Mucosa of descending colon (tissue), 3 donors: ENCODE measurements around the gene TALDO1. TPM values are rescaled to one million over a fixed set of nuclear protein-coding genes. Genes with fewer than 3 reads are reported as not detected.
A peak's percentile ranks its signal among the peaks of the same experiment; 100 is the strongest.

ENCODE experiments used
- ATAC-seq: fragments of 200-7000 bp; cut with Tn5 transposase; one replicate; pipeline ENCODE4 v1.9.1; 2020; ENCODE audit warnings: mild to moderate bottlenecking, moderate library complexity
- DNase-seq, 3 donors: peaks; one replicate each; pipeline ENCODE4 v3.0.0-alpha.2; 2020
- H3K36me3 ChIP-seq: fragments of 200-600 bp; one replicate; pipeline ENCODE4 v1.8.0; 2021; ENCODE audit warnings: low read depth, mild to moderate bottlenecking
- H3K4me1 ChIP-seq: fragments of 200-600 bp; one replicate; pipeline ENCODE4 v1.8.0; 2021; ENCODE audit warnings: low read depth, mild to moderate bottlenecking
- H3K4me3 ChIP-seq: fragments of 200-600 bp; one replicate; pipeline ENCODE4 v1.8.0; 2021; ENCODE audit warnings: mild to moderate bottlenecking
- H3K9me3 ChIP-seq: fragments of 200-600 bp; one replicate; pipeline ENCODE4 v1.8.0; 2021; ENCODE audit warnings: mild to moderate bottlenecking
- intact Hi-C, 2 donors: fragments of 100-400 bp; cut with DNase I in 1 of 2; cut with micrococcal nuclease in 1 of 2; formaldehyde crosslinking; loops; one replicate each; pipeline versions ENCODE4 v1.11.0 to v1.11.1; 2022; cut with DNase I, micrococcal nuclease
- total RNA-seq, 3 donors: library from RNA; stranded (reverse); fragmentation: NEBNext Ultra II Directional in 2 of 3; extraction: Animal tissue kit (Norgen Biotek cat#: 25700) in 2 of 3; gene quantifications; one replicate each; pipeline versions ENCODE4 v1.2.1 to v1.2.4, GENCODE V29; 2021 to 2023
- TF ChIP-seq, protein P1 (sequence below): fragments of 200-600 bp; IDR thresholded peaks from one replicate; pipeline ENCODE4 v1.8.0; 2022; ENCODE audit warnings: antibody characterized with exemption, mild to moderate bottlenecking
- donor health status: DM: no; HTN: no; CAD: no; lungs with moderate emphysema.
- donor health status: DM: no; HTN: no; CAD: no.
- donor health status: DM: no; HTN: yes; CAD: no.

Gene TALDO1
- total RNA-seq, 3 donors from 2014 or later = 101 to 158 (median 128) TPM

DNA sequence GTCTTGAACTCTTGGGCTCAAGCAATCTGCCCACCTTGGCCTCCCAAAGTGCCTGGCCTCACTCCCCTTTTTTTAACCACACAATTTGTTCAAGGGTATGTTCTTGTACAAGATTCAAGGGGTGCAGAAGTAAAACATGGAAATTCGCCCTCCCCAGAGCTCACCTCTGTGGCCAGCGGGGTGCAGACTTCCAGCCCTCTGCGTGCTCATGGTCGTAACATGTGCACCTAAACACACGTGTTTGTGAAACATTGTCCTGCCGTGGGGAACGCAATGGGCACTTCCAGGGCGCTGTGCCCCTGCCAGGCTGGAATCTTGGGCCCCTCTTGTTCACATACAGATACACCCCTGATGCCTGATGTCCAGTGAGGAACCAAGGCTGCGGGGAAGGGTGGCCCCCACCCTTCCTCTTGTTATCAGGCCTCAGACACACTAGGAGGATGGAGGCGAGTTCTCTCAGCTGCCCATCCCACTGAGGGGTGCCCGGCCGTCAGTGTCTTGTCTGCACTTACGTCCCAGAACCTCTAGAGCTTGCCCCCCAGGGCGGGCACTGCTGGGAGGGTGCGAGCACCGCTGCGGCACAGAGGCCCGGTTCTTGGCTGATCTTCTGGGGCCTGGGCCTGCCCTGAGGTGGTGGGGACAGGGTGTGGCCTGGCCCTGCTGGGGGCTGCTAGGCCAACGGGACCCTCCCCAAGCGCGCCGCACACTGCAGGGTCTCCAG lies 45.4 kb upstream of the TALDO1 start:
- no peaks in the 10 kb centered on the region for H3K36me3 ChIP-seq
- DNase-seq = peak in 2 of 3 donors; percentile 45 to 60
- TF ChIP-seq, protein P1, sequence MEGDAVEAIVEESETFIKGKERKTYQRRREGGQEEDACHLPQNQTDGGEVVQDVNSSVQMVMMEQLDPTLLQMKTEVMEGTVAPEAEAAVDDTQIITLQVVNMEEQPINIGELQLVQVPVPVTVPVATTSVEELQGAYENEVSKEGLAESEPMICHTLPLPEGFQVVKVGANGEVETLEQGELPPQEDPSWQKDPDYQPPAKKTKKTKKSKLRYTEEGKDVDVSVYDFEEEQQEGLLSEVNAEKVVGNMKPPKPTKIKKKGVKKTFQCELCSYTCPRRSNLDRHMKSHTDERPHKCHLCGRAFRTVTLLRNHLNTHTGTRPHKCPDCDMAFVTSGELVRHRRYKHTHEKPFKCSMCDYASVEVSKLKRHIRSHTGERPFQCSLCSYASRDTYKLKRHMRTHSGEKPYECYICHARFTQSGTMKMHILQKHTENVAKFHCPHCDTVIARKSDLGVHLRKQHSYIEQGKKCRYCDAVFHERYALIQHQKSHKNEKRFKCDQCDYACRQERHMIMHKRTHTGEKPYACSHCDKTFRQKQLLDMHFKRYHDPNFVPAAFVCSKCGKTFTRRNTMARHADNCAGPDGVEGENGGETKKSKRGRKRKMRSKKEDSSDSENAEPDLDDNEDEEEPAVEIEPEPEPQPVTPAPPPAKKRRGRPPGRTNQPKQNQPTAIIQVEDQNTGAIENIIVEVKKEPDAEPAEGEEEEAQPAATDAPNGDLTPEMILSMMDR = no peak

GRCh38 chr11:702462-703461 lies 44.5 kb upstream of the TALDO1 start:
- H3K4me3 ChIP-seq = no peak overlapping the region
- peak; percentile 40 for ATAC-seq
- no peaks in the 10 kb centered on the region for H3K36me3 ChIP-seq
- intact Hi-C loops = no loop called here
- TF ChIP-seq, protein P1 = no peak
- peaks cover 34% of the 10 kb centered on the region for H3K4me1 ChIP-seq
- H3K9me3 ChIP-seq = no peaks in the 10 kb centered on the region
- peak; percentile 77 to 85 (median 82) for DNase-seq

More for the DNA sequence above, 45.4 kb upstream of the TALDO1 start:
- Histone ChIP-seq H3K4me3 (no peak overlapping the region), H3K9me3 (no peaks in the 10 kb centered on the region), H3K4me1 (peaks cover 30% of the 10 kb centered on the region)
- intact Hi-C loops = no loop called here
- ATAC-seq = no peak

GRCh38 chr11:703506-703905 lies 43.8 kb upstream of the TALDO1 start:
- peak in 1 of 3 donors; percentile 44 for DNase-seq
- intact Hi-C loops = no loop called here
- H3K4me3 ChIP-seq = no peak overlapping the region
- H3K36me3 ChIP-seq = no peaks in the 10 kb centered on the region
- no peak for ATAC-seq
- TF ChIP-seq, protein P1 = no peak
- H3K4me1 ChIP-seq = peaks cover 41% of the 10 kb centered on the region
- H3K9me3 ChIP-seq = no peaks in the 10 kb centered on the region

DNA sequence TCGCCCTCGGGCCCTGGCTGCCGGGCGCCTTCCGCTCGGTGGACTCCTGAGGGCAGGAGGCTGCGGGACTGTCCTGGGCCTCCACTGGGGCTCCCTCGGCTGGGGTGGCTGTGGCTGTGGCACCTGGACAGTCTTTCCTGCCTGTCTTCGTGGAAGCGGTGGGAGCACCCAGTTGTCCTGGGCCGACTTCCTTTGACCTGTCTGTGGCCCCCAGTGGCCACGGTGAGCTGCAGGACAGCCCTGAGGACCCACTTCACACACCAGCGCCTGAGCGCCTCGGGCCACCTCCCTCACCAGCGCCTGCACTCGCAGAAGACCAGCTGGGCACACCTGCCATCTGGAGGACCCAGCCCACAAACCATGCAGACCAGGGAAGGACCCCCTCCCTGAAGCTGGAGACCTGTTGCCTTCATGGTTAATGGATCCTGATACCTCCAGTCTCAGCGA lies 43.0 kb upstream of the TALDO1 start:
- no peak for ATAC-seq
- Histone ChIP-seq H3K4me3 (no peak overlapping the region), H3K9me3 (no peaks in the 10 kb centered on the region), H3K36me3 (no peaks in the 10 kb centered on the region), H3K4me1 (peaks cover 45% of the 10 kb centered on the region)
- intact Hi-C loops = no loop called here
- TF ChIP-seq, protein P1 = no peak
- peak in 2 of 3 donors; percentile 53 to 58 for DNase-seq

- peak; percentile 85 to 92 (median 90) for DNase-seq
- Histone ChIP-seq H3K36me3 (no peaks in the 10 kb centered on the region), H3K4me1 (peaks cover 52% of the 10 kb centered on the region), H3K9me3 (no peaks in the 10 kb centered on the region), H3K4me3 (no peak overlapping the region)
- intact Hi-C loops = no loop called here
- peak; percentile 76 for ATAC-seq
- TF ChIP-seq, protein P1 = no peak
Observed at GRCh38 chr11:704781-705645, 42.3 kb upstream of the TALDO1 start.
